Mesendoderm (in vitro differentiated cells): Measurements from ENCODE around the gene YIPF1.

Experiments used
- DNase-seq: peaks from one replicate; pipeline ENCODE4 v3.0.0; 2013
- H2AK5ac ChIP-seq: 2 replicates; pipeline ENCODE4 v1.6.1; 2013; ENCODE audit warnings: low read length, inconsistent platforms
- H2BK120ac ChIP-seq: 2 replicates; pipeline ENCODE4 v1.6.1; 2013; ENCODE audit warnings: low read depth, mild to moderate bottlenecking, low read length, moderate library complexity, mixed read lengths
- H2BK15ac ChIP-seq: replicated peaks from 2 replicates; pipeline ENCODE4 v1.6.1; 2013; ENCODE audit warnings: low read depth, mild to moderate bottlenecking, moderate library complexity
- H2BK5ac ChIP-seq: 2 replicates; pipeline ENCODE4 v1.6.1; 2013; ENCODE audit warnings: low read length, inconsistent platforms
- H3K18ac ChIP-seq: 2 replicates; pipeline ENCODE4 v1.6.1; 2013; ENCODE audit warnings: mild to moderate bottlenecking, low read length, mixed read lengths
- H3K23ac ChIP-seq: one replicate; pipeline ENCODE4 v1.6.1; 2013; ENCODE audit warnings: low read length
- H3K27ac ChIP-seq: 2 replicates; pipeline ENCODE4 v1.5.1; 2013; ENCODE audit warnings: low read depth, mild to moderate bottlenecking, inconsistent platforms, low read length, moderate library complexity
- H3K27me3 ChIP-seq: 2 replicates; pipeline ENCODE4 v1.6.1; 2013; ENCODE audit warnings: low read length, control low read depth, mild to moderate bottlenecking, inconsistent platforms; ENCODE audit not compliant: insufficient read depth, poor library complexity
- H3K36me3 ChIP-seq: 2 replicates; pipeline ENCODE4 v1.6.1; 2013; ENCODE audit warnings: low read length, inconsistent platforms; ENCODE audit not compliant: control insufficient read depth, insufficient read depth
- H3K4ac ChIP-seq: one replicate; pipeline ENCODE4 v1.6.1; 2013; ENCODE audit warnings: low read depth, mild to moderate bottlenecking, low read length, moderate library complexity
- H3K4me1 ChIP-seq: 2 replicates; pipeline ENCODE4 v1.6.1; 2013; ENCODE audit warnings: low read depth, low read length, inconsistent platforms; ENCODE audit not compliant: control insufficient read depth
- H3K4me2 ChIP-seq: 2 replicates; pipeline ENCODE4 v1.6.1; 2013; ENCODE audit warnings: low read length
- H3K4me3 ChIP-seq: 2 replicates; pipeline ENCODE4 v1.5.1; 2013; ENCODE audit warnings: mild to moderate bottlenecking, low read length
- H3K56ac ChIP-seq: one replicate; pipeline ENCODE4 v1.6.1; 2013; ENCODE audit warnings: low read length
- H3K79me1 ChIP-seq: 2 replicates; pipeline ENCODE4 v1.6.1; 2013; ENCODE audit warnings: low read length, inconsistent platforms
- H3K79me2 ChIP-seq: 2 replicates; pipeline ENCODE4 v1.6.1; 2013; ENCODE audit warnings: mild to moderate bottlenecking, low read length; ENCODE audit not compliant: control insufficient read depth, insufficient read depth
- H3K9ac ChIP-seq: 2 replicates; pipeline ENCODE4 v1.6.1; 2013; ENCODE audit warnings: low read length, inconsistent platforms
- H4K5ac ChIP-seq: one replicate; pipeline ENCODE4 v1.6.1; 2013; ENCODE audit warnings: low read length
- H4K8ac ChIP-seq: one replicate; pipeline ENCODE4 v1.6.1; 2013; ENCODE audit warnings: low read depth, mild to moderate bottlenecking, control low read depth, low read length, moderate library complexity
- WGBS: extraction: QIAGEN DNeasy Blood & Tissue Kit; methylation state at CpG from one replicate; pipeline ENCODE4 v1.1.7; 2013; ENCODE audit warnings: low lambda C conversion rate, missing lambda C conversion rate; ENCODE audit not compliant: insufficient coverage; ENCODE audit errors: extremely low coverage; 5-methylcytosine and 5-hydroxymethylcytosine counted together

Gene YIPF1

GRCh38 chr1:53851571-53852285 is 37.9 kb downstream of the YIPF1 start:
- H3K56ac ChIP-seq = no peak overlapping the region
- H3K4me3 ChIP-seq = no peak overlapping the region
- no peak overlapping the region for H4K5ac ChIP-seq
- no peak overlapping the region for H3K4ac ChIP-seq
- WGBS = no CpG with 5 or more reads among the region's 9 CpGs
- no peak overlapping the region for H3K4me2 ChIP-seq
- H3K23ac ChIP-seq = no peak overlapping the region
- H3K79me2 ChIP-seq = no peaks in the 10 kb centered on the region
- H2AK5ac ChIP-seq = no peak overlapping the region
- H3K9ac ChIP-seq = no peak overlapping the region
- H2BK5ac ChIP-seq = no peak overlapping the region
- H2BK120ac ChIP-seq = no peak overlapping the region
- no peaks in the 10 kb centered on the region for H3K79me1 ChIP-seq
- no peaks in the 10 kb centered on the region for H3K27me3 ChIP-seq
- H2BK15ac ChIP-seq = no peak overlapping the region
- H4K8ac ChIP-seq = no peak overlapping the region
- no peak overlapping the region for H3K18ac ChIP-seq
- H3K4me1 ChIP-seq = no peaks in the 10 kb centered on the region
- DNase-seq = no peak
- H3K27ac ChIP-seq = no peak overlapping the region
- no peaks in the 10 kb centered on the region for H3K36me3 ChIP-seq

GRCh38 chr1:53850082-53850673 is 39.4 kb downstream of the YIPF1 start:
- Histone ChIP-seq H3K23ac (no peak overlapping the region), H3K79me1 (no peaks in the 10 kb centered on the region), H4K5ac (no peak overlapping the region), H3K9ac (no peak overlapping the region), H3K27me3 (no peaks in the 10 kb centered on the region), H3K27ac (no peak overlapping the region), H3K36me3 (no peaks in the 10 kb centered on the region), H3K4me1 (no peaks in the 10 kb centered on the region), H2AK5ac (no peak overlapping the region), H2BK5ac (no peak overlapping the region), H3K18ac (no peak overlapping the region), H3K56ac (no peak overlapping the region), H3K4me3 (no peak overlapping the region), H4K8ac (no peak overlapping the region), H3K4ac (no peak overlapping the region), H3K79me2 (no peaks in the 10 kb centered on the region), H3K4me2 (no peak overlapping the region), H2BK120ac (no peak overlapping the region), H2BK15ac (no peak overlapping the region)
- DNase-seq = no peak
- WGBS = no CpG with 5 or more reads among the region's 7 CpGs

GRCh38 chr1:53847980-53848379 is 41.6 kb downstream of the YIPF1 start:
- no peak for DNase-seq
- WGBS = no CpG with 5 or more reads among the region's 6 CpGs
- no peak overlapping the region for H4K5ac ChIP-seq

GRCh38 chr1:53842347-53842746 is 47.2 kb downstream of the YIPF1 start:
- no peaks in the 10 kb centered on the region for H3K27me3 ChIP-seq
- H3K18ac ChIP-seq = no peak overlapping the region
- WGBS = no CpG with 5 or more reads among the region's 3 CpGs
- H3K79me2 ChIP-seq = peaks cover 7% of the 10 kb centered on the region
- H2AK5ac ChIP-seq = no peak overlapping the region
- no peak overlapping the region for H3K4me2 ChIP-seq
- no peak overlapping the region for H3K9ac ChIP-seq
- no peak overlapping the region for H2BK120ac ChIP-seq
- H3K27ac ChIP-seq = no peak overlapping the region
- DNase-seq = no peak
- peaks cover 5% of the 10 kb centered on the region for H3K79me1 ChIP-seq
- H4K8ac ChIP-seq = no peak overlapping the region
- no peak overlapping the region for H2BK15ac ChIP-seq
- H3K4ac ChIP-seq = no peak overlapping the region
- no peak overlapping the region for H4K5ac ChIP-seq
- H2BK5ac ChIP-seq = no peak overlapping the region
- no peak overlapping the region for H3K56ac ChIP-seq
- H3K23ac ChIP-seq = no peak overlapping the region
- H3K36me3 ChIP-seq = no peaks in the 10 kb centered on the region
- no peak overlapping the region for H3K4me3 ChIP-seq
- H3K4me1 ChIP-seq = no peaks in the 10 kb centered on the region

More at GRCh38 chr1:53847980-53848379, 41.6 kb downstream of the YIPF1 start:
- Histone ChIP-seq H3K18ac (no peak overlapping the region), H4K8ac (no peak overlapping the region), H3K79me2 (no peaks in the 10 kb centered on the region), H3K4me2 (no peak overlapping the region), H3K9ac (no peak overlapping the region), H3K27ac (no peak overlapping the region), H3K4me1 (no peaks in the 10 kb centered on the region), H3K56ac (no peak overlapping the region), H2BK120ac (no peak overlapping the region), H3K23ac (no peak overlapping the region), H2BK5ac (no peak overlapping the region), H2BK15ac (no peak overlapping the region), H3K36me3 (no peaks in the 10 kb centered on the region), H2AK5ac (no peak overlapping the region), H3K79me1 (no peaks in the 10 kb centered on the region), H3K4ac (no peak overlapping the region), H3K4me3 (no peak overlapping the region), H3K27me3 (no peaks in the 10 kb centered on the region)

- Histone ChIP-seq H3K27ac (no peak overlapping the region), H3K4me3 (no peak overlapping the region), H3K4me2 (no peak overlapping the region)
These were observed 51.0 kb downstream of the YIPF1 start for GRCh38 chr1:53838654-53838974.

More at GRCh38 chr1:53838654-53838974, 51.0 kb downstream of the YIPF1 start:
- Histone ChIP-seq H2BK15ac (no peak overlapping the region), H4K5ac (no peak overlapping the region), H4K8ac (no peak overlapping the region), H3K18ac (no peak overlapping the region), H3K27me3 (no peaks in the 10 kb centered on the region), H2AK5ac (no peak overlapping the region), H3K56ac (no peak overlapping the region), H2BK5ac (no peak overlapping the region), H3K9ac (no peak overlapping the region), H3K36me3 (no peaks in the 10 kb centered on the region), H3K23ac (no peak overlapping the region), H3K79me1 (peaks cover 8% of the 10 kb centered on the region), H3K79me2 (peaks cover 35% of the 10 kb centered on the region), H3K4me1 (peaks cover 2% of the 10 kb centered on the region), H2BK120ac (no peak overlapping the region), H3K4ac (no peak overlapping the region)
- DNase-seq = no peak
- WGBS = no CpG with 5 or more reads among the region's 2 CpGs
